ENCODE data around the gene SPPL3.

The SPPL3 gene

GRCh38 chr12:120936197-120936596, 32.0 kb upstream of the SPPL3 start:
- Histone ChIP-seq H3K36me3 (ENCODE audit: control insufficient read depth, insufficient read depth, low read length) (no peaks in the 10 kb centered on the region), H3K27ac (ENCODE audit: low read depth, low read length) (no peak overlapping the region), H3K4me3 (ENCODE audit: low read length) (no peak overlapping the region), H3K9ac (ENCODE audit: low read length) (no peak overlapping the region), H3K27me3 (ENCODE audit: control insufficient read depth, insufficient read depth, low read length) (no peaks in the 10 kb centered on the region), H3K4me1 (ENCODE audit: control insufficient read depth, insufficient read depth, low read length) (no peaks in the 10 kb centered on the region)

DNA sequence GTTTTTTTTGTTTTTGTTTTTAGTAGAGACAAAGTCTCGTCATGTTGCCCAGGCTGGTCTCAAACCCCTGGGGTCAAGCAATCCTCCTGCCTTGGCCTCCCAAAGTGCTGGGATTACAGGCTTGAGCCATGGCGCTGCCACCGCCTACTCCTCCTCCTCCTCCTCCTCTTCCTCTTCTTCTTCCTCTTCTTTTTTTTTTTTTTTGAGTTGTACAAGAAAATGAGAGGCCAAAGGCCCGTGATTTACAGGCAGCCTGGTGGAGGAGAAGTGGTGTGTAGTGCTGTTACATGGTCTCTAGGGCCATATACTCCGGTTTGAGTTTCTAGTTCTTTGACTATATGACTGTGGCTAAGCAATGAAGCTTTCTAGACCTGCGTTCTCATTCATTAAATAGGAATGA, 29.6 kb upstream of the SPPL3 start:
- Histone ChIP-seq H3K36me3 (ENCODE audit: control insufficient read depth, insufficient read depth, low read length) (no peaks in the 10 kb centered on the region), H3K27ac (ENCODE audit: low read depth, low read length) (no peak overlapping the region), H3K9ac (ENCODE audit: low read length) (no peak overlapping the region), H3K27me3 (ENCODE audit: control insufficient read depth, insufficient read depth, low read length) (no peaks in the 10 kb centered on the region), H3K4me1 (ENCODE audit: control insufficient read depth, insufficient read depth, low read length) (no peaks in the 10 kb centered on the region), H3K4me3 (ENCODE audit: low read length) (no peak overlapping the region)

DNA sequence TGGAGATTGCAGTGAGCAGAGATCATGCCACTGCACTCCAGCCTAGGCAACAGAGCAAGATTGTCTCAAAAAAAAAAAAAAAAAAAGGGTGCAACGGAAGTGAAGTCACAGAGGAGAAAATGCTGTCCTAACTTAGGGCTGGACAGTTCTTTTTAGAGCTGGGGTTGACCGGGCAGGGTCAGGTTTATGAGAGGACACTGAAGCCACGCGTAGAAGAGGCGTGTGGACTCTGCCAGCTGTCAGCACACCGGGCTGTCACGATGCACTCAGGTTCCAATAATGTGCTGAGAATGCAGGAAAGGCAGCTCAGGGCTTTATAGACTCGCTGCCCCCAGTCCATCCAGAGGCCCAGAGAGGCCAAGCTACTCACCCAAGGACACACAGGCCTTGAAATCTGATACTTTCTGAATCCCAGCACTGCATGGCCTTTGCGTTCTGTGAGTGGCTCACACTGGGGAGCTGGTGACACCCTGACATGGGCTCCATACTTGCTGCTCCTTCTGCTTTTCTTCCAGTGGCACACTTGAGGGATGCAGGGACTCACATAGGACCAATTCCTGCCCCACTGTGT, 28.9 kb upstream of the SPPL3 start:
- Histone ChIP-seq H3K36me3 (ENCODE audit: control insufficient read depth, insufficient read depth, low read length) (no peaks in the 10 kb centered on the region), H3K27ac (ENCODE audit: low read depth, low read length) (no peak overlapping the region), H3K27me3 (ENCODE audit: control insufficient read depth, insufficient read depth, low read length) (no peaks in the 10 kb centered on the region), H3K9ac (ENCODE audit: low read length) (no peak overlapping the region), H3K4me3 (ENCODE audit: low read length) (no peak overlapping the region), H3K4me1 (ENCODE audit: control insufficient read depth, insufficient read depth, low read length) (no peaks in the 10 kb centered on the region)

GRCh38 chr12:120932058-120932457, 27.9 kb upstream of the SPPL3 start:
- Histone ChIP-seq H3K27ac (ENCODE audit: low read depth, low read length) (no peak overlapping the region), H3K27me3 (ENCODE audit: control insufficient read depth, insufficient read depth, low read length) (no peaks in the 10 kb centered on the region)

DNA sequence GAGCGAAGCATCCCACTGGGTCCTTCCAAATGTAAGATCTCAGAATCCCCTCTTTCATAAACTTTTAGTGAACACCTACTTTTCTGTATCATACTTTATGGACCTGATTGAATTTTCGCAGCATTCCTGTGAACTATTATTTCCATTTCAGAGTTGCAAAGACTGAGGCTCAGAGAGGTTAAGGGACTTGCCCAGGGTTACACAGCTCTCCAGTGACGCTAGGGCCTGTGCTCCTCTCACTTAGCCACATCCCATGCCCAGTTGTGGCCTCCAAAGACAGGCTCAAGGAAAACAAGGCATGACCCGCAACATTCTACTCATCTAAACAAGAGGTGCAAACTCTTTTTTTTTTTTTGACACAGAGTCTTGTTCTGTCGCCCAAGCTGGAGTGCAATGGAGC, 25.9 kb upstream of the SPPL3 start:
- Histone ChIP-seq H3K27ac (ENCODE audit: low read depth, low read length) (no peak overlapping the region), H3K4me1 (ENCODE audit: control insufficient read depth, insufficient read depth, low read length) (no peaks in the 10 kb centered on the region), H3K27me3 (ENCODE audit: control insufficient read depth, insufficient read depth, low read length) (no peaks in the 10 kb centered on the region), H3K36me3 (ENCODE audit: control insufficient read depth, insufficient read depth, low read length) (no peaks in the 10 kb centered on the region), H3K4me3 (ENCODE audit: low read length) (no peak overlapping the region), H3K9ac (ENCODE audit: low read length) (no peak overlapping the region)

More at GRCh38 chr12:120932058-120932457, 27.9 kb upstream of the SPPL3 start:
- no peak overlapping the region for H3K9ac ChIP-seq (ENCODE audit: low read length)
- H3K4me3 ChIP-seq (ENCODE audit: low read length): no peak overlapping the region
- H3K4me1 ChIP-seq (ENCODE audit: control insufficient read depth, insufficient read depth, low read length): no peaks in the 10 kb centered on the region
- H3K36me3 ChIP-seq (ENCODE audit: control insufficient read depth, insufficient read depth, low read length): no peaks in the 10 kb centered on the region

DNA sequence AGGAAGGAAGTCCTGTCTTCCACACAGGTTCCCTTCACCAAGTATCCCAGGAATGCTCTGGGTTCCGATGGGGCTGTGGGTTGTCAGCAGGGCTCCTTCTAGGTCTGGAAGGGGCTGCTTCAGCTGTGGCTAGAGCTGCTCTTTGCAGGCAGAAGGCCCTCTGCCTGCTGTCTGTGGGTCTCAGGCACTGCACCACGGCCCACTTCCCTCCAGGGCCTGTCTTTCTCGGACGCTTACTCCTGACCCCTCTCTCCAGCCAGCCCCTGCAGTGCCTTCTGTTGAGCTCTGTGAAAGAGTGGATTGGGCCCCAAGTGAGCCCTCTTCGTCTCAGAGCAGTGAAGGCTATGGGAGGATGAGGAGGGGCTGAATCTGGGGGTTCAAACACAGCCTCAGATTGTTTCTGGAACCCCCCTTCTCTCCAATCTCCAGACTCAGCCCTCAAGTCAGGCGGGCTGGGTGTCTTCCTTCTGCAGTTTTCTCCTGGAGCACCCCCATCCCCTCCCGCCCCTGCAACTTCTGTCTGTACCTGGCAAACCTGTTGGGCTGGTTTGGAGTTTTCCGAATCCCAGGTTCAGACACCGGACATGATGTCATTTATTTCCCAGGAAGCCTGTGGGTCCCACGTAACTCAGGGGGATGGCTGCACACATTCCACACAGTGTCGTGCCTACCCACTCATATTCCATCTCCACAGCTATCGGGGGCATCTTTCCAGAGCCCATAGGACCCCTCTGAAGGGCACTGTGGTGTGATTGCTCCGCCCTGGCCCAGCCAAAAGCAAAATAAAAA, 24.9 kb upstream of the SPPL3 start:
- Histone ChIP-seq H3K27ac (ENCODE audit: low read depth, low read length) (no peak overlapping the region), H3K4me1 (ENCODE audit: control insufficient read depth, insufficient read depth, low read length) (no peaks in the 10 kb centered on the region), H3K36me3 (ENCODE audit: control insufficient read depth, insufficient read depth, low read length) (no peaks in the 10 kb centered on the region), H3K9ac (ENCODE audit: low read length) (no peak overlapping the region), H3K4me3 (ENCODE audit: low read length) (no peak overlapping the region), H3K27me3 (ENCODE audit: control insufficient read depth, insufficient read depth, low read length) (no peaks in the 10 kb centered on the region)

DNA sequence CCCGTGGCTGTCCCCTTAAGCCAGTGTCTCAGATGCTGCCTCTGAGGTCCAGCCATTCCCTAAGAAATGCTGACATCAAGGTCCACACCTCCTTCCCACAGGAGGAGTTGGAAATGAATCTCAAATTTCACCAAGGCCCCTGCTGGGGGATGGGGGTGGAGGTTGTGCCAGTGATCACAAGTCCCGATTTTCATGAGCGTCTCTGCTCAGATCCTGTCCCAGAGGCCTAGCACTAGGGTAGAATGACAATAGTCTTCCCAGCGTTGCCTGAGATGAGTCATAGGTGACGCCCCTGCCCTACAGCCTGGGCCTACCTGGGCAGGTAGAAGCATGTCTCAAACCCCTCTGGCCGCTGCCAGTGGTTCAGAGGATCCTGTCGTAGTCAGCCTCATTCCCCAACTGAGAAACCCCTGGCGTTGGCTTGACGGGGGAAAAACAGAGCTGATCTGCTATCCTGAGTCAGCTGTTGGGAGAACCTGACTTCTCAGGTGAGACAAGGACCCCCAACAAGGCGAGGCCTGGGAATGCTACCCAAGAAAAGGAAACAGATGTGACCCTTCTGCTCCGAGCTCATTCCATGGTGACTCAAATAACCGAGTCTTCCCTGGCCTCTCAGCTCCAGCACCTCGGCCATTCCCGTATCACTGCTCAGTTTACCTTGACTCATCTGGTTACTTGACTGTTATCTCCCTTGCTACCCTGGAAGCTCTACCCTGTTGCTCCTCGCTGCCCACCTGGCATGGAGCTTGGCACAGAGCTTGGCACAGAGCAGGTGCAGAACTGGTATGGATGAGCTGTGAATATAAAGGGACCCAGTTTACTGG, 21.8 kb upstream of the SPPL3 start:
- Histone ChIP-seq H3K27me3 (ENCODE audit: control insufficient read depth, insufficient read depth, low read length) (no peaks in the 10 kb centered on the region), H3K27ac (ENCODE audit: low read depth, low read length) (no peak overlapping the region), H3K4me3 (ENCODE audit: low read length) (no peak overlapping the region), H3K9ac (ENCODE audit: low read length) (no peak overlapping the region), H3K36me3 (ENCODE audit: control insufficient read depth, insufficient read depth, low read length) (no peaks in the 10 kb centered on the region), H3K4me1 (ENCODE audit: control insufficient read depth, insufficient read depth, low read length) (no peaks in the 10 kb centered on the region)

DNA sequence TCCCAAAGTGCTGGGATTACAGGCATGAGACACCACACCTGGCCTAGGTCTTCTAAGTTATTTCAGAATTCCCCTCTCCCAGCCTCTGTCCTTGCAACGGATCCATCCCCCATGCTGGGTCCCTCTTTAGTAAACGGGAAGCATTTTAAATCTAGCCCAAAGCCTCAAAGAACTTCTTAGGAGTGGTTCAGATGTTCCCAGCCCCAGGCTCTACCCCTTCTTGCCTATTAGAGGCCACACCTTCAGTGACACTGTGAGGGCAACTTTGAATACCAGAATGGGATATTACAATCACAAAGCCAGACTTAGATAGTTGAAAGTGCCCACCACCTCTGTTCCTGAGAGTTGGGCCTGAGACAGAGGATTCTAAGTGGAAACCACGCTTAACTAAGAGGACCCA, 18.1 kb upstream of the SPPL3 start:
- H3K4me3 ChIP-seq (ENCODE audit: low read length): no peak overlapping the region
- no peaks in the 10 kb centered on the region for H3K4me1 ChIP-seq (ENCODE audit: control insufficient read depth, insufficient read depth, low read length)
- H3K27me3 ChIP-seq (ENCODE audit: control insufficient read depth, insufficient read depth, low read length): no peaks in the 10 kb centered on the region
- H3K9ac ChIP-seq (ENCODE audit: low read length): no peak overlapping the region
- no peak overlapping the region for H3K27ac ChIP-seq (ENCODE audit: low read depth, low read length)
- H3K36me3 ChIP-seq (ENCODE audit: control insufficient read depth, insufficient read depth, low read length): no peaks in the 10 kb centered on the region

DNA sequence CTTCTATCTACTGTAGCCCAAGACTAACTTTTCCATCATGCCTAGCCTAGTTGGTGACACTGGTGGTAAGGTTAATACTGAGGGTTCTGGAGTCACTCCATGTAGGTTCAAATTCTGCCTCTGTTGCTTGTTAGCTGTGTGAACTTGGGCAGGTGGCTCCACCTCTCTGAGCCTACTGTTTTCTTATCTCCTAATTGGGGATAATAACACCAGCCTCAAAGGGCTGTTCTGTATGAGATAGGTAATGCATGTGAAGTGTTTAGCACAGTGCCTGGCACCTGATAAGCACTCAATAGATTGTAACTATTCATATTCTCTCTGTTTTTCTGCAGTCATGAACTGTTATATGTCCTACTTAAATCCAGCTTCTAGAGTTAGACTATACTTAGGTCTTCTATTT, 17.5 kb upstream of the SPPL3 start:
- Histone ChIP-seq H3K4me1 (ENCODE audit: control insufficient read depth, insufficient read depth, low read length) (no peaks in the 10 kb centered on the region), H3K36me3 (ENCODE audit: control insufficient read depth, insufficient read depth, low read length) (no peaks in the 10 kb centered on the region), H3K27ac (ENCODE audit: low read depth, low read length) (no peak overlapping the region), H3K27me3 (ENCODE audit: control insufficient read depth, insufficient read depth, low read length) (no peaks in the 10 kb centered on the region), H3K4me3 (ENCODE audit: low read length) (no peak overlapping the region), H3K9ac (ENCODE audit: low read length) (no peak overlapping the region)

DNA sequence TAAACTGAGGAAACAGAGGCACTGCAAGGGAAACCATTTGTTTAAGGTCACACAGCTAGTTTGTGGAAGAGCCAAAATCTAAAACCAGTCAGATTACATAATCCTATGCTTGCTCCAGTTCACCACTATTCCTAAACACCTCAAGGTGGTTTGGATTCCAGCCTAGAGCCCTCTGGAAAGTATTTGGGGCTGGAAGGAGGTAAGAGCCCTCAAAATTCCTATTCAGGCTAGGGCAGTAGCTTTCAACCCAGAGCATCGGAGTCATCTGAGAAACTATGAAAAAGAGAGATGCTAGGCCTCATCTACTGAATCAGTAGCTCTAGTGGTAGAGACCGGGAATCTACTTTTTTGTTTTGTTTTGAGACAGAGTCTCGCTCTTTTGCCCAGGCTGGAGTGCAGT, 16.0 kb upstream of the SPPL3 start:
- H3K27ac ChIP-seq (ENCODE audit: low read depth, low read length): no peak overlapping the region
- H3K36me3 ChIP-seq (ENCODE audit: control insufficient read depth, insufficient read depth, low read length): no peaks in the 10 kb centered on the region
- no peak overlapping the region for H3K4me3 ChIP-seq (ENCODE audit: low read length)
- no peak overlapping the region for H3K9ac ChIP-seq (ENCODE audit: low read length)
- H3K4me1 ChIP-seq (ENCODE audit: control insufficient read depth, insufficient read depth, low read length): no peaks in the 10 kb centered on the region
- H3K27me3 ChIP-seq (ENCODE audit: control insufficient read depth, insufficient read depth, low read length): no peaks in the 10 kb centered on the region

DNA sequence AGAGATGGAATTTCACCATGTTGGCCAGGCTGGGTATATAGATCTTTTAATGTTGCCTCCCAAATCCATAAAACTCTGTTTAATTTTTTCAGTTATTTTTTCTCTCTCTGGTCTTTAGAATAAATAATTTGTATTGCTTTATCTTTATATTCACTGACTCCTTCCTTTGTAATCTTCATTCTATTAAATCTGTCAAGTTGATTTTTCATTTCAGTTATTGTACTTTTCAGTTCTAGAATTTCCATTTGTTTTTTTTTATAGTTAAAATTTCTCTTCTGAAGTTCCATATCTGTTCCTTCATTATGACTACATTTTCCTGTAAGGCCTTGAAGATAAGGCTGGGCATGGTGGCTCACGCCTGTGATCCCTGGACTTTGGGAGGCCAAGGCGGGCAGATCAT, 13.6 kb upstream of the SPPL3 start:
- Histone ChIP-seq H3K36me3 (ENCODE audit: control insufficient read depth, insufficient read depth, low read length) (no peaks in the 10 kb centered on the region), H3K27me3 (ENCODE audit: control insufficient read depth, insufficient read depth, low read length) (no peaks in the 10 kb centered on the region), H3K27ac (ENCODE audit: low read depth, low read length) (no peak overlapping the region), H3K9ac (ENCODE audit: low read length) (no peak overlapping the region), H3K4me3 (ENCODE audit: low read length) (no peak overlapping the region), H3K4me1 (ENCODE audit: control insufficient read depth, insufficient read depth, low read length) (no peaks in the 10 kb centered on the region)

DNA sequence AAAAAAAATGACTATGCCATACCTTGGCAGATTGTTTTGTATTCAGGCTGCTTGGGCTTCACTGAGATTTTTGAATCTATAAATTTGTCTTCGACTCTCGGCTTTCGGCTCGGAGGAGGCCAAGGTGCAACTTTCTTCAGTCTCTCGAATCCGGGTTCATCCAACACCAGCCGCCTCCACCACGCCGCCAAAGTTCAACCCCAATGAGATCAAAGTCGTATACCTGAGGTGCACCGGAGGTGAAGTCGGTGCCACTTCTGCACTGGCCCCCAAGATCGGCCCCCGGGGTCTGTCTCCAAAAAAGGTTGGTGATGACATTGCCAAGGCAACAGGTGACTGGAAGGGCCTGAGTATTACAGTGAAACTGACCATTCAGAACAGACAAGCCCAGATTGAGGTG, 12.4 kb upstream of the SPPL3 start:
- Histone ChIP-seq H3K9ac (ENCODE audit: low read length) (no peak overlapping the region), H3K27me3 (ENCODE audit: control insufficient read depth, insufficient read depth, low read length) (no peaks in the 10 kb centered on the region), H3K27ac (ENCODE audit: low read depth, low read length) (no peak overlapping the region), H3K36me3 (ENCODE audit: control insufficient read depth, insufficient read depth, low read length) (no peaks in the 10 kb centered on the region), H3K4me3 (ENCODE audit: low read length) (no peak overlapping the region), H3K4me1 (ENCODE audit: control insufficient read depth, insufficient read depth, low read length) (no peaks in the 10 kb centered on the region)
